Right atrium auricular region (tissue), 2 donors: ENCODE data around the gene CDC42EP1. TPM values are rescaled to one million over a fixed set of nuclear protein-coding genes. Genes with fewer than 3 reads are reported as not detected.

Experiments
- DNase-seq: peaks from one replicate; pipeline ENCODE4 v3.0.0-alpha.2; 2019; ENCODE audit warnings: low spot score
- H3K27ac ChIP-seq, 2 donors: fragments of 200-600 bp; sonication (generic); 1 replicate in 1 of 2; 2 replicates in 1 of 2; pipeline ENCODE4 v1.5.1; 2016 to 2019
- H3K27me3 ChIP-seq, 2 donors: fragments of 200-600 bp; sonication (generic); one replicate each; pipeline versions ENCODE4 v1.5.1 to v1.6.0; 2017 to 2019
- H3K36me3 ChIP-seq: fragments of 200-600 bp; sonication (generic); one replicate; pipeline ENCODE4 v1.5.1; 2016
- H3K4me1 ChIP-seq, 2 donors: fragments of 200-600 bp; sonication (generic); one replicate each; pipeline versions ENCODE4 v1.5.1 to v1.6.0; 2017 to 2019
- H3K4me3 ChIP-seq, 2 donors: fragments of 200-600 bp; sonication (generic); 1 replicate in 1 of 2; 2 replicates in 1 of 2; pipeline ENCODE4 v1.5.1; 2017 to 2019; ENCODE audit warnings: mild to moderate bottlenecking in 1 of 2, moderate library complexity in 1 of 2
- H3K9me3 ChIP-seq, 2 donors: fragments of 200-600 bp; sonication (generic); one replicate each; pipeline ENCODE4 v1.5.1; 2019
- total RNA-seq, 2 donors: library from RNA; depleted of rRNA; stranded (reverse); fragments of >200 nt; gene quantifications; one replicate each; pipeline ENCODE4 v1.1.0, GENCODE V29; 2016
- TF ChIP-seq, protein P1 (sequence below), 2 donors: fragments of 200-600 bp; sonication (generic); IDR thresholded peaks; one replicate each; pipeline ENCODE4 v1.5.1; 2019; ENCODE audit warnings: antibody characterized with exemption in 2 of 2

Gene CDC42EP1
- total RNA-seq, 2 donors from 2014 or later, result 20.7 to 34.8 TPM

DNA sequence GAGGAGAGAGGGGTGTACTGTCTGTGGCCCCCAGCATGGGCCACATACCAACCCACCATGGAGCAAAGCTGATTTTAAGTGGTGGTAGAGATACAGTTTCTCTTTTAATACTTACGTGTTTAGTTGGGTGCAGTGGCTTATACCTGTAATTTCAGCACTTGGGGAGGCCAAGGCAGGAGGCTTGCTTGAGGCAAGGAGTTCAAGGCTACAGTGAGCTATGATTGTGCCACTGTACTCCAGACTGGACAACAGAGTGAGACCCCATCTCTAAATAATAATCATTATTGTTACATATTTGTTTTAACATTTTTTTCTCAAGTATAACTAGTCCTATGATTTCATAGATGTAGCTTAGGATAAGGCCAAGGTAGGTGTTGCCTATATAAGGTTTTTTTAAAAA lies 57.2 kb downstream of the CDC42EP1 start:
- no peaks in the 10 kb centered on the region for H3K27me3 ChIP-seq
- no peaks in the 10 kb centered on the region for H3K9me3 ChIP-seq
- DNase-seq, result no peak
- H3K27ac ChIP-seq, result no peak overlapping the region
- no peak overlapping the region for H3K4me3 ChIP-seq
- H3K36me3 ChIP-seq, result peaks cover 49% of the 10 kb centered on the region
- TF ChIP-seq, protein P1, sequence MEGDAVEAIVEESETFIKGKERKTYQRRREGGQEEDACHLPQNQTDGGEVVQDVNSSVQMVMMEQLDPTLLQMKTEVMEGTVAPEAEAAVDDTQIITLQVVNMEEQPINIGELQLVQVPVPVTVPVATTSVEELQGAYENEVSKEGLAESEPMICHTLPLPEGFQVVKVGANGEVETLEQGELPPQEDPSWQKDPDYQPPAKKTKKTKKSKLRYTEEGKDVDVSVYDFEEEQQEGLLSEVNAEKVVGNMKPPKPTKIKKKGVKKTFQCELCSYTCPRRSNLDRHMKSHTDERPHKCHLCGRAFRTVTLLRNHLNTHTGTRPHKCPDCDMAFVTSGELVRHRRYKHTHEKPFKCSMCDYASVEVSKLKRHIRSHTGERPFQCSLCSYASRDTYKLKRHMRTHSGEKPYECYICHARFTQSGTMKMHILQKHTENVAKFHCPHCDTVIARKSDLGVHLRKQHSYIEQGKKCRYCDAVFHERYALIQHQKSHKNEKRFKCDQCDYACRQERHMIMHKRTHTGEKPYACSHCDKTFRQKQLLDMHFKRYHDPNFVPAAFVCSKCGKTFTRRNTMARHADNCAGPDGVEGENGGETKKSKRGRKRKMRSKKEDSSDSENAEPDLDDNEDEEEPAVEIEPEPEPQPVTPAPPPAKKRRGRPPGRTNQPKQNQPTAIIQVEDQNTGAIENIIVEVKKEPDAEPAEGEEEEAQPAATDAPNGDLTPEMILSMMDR (IDR thresholded peaks at IDR 0.05), result no peak
- no peaks in the 10 kb centered on the region for H3K4me1 ChIP-seq

DNA sequence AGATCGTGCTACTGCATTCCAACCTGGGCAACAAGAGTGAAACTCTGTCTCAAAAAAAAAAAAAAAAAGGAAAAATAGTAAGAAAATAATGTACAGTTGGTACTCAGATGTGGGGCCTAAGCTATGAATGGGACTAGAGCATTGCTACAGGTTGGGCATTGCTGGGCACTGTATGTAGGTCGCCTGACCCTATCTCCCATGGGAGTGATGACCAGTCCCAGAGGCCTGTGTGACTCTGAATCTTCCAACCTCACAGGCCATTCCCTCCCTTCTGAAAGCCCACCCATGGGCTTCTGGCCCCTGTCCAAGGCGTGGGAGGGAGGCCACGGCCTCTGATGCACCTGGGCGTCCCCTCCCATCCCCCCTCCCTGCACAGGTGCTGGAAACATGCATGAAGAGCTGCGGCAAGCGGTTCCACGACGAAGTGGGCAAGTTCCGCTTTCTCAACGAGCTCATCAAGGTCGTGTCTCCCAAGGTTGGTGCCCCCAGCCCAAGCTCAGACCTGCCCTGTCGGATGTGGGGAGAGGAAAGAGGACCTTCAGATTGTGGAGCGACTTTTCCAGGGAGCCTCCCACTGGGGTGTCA lies 57.9 kb downstream of the CDC42EP1 start:
- Histone ChIP-seq H3K36me3 (peaks cover 56% of the 10 kb centered on the region), H3K27me3 (no peaks in the 10 kb centered on the region), H3K4me3 (no peak overlapping the region), H3K9me3 (no peaks in the 10 kb centered on the region), H3K27ac (no peak overlapping the region), H3K4me1 (no peaks in the 10 kb centered on the region)
- DNase-seq, result no peak
- TF ChIP-seq, protein P1 (IDR thresholded peaks at IDR 0.05), result no peak

DNA sequence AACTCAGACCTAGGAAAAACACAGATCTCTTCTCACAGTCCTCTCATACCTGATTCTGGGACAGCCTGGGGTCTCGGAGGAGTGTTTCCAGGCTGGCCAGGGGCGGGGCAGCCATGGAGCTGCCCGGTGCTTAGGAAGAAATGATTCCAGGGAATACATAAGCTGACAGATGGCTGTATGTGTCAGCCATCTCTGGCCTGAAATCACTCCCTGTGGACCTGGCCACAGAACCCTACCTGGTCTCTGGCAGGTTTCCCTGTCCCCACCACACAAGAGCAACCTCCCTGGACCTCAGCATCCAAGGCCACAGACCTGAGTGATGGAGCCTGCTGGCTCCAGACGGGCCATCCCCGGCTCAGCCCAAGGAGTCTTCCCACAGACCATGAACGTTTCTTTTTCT lies 58.4 kb downstream of the CDC42EP1 start:
- TF ChIP-seq, protein P1 (IDR thresholded peaks at IDR 0.05), result no peak
- H3K4me3 ChIP-seq, result no peak overlapping the region
- peaks cover 0 to 1% of the 10 kb centered on the region in 2 donors for H3K4me1 ChIP-seq
- peaks cover 59% of the 10 kb centered on the region for H3K36me3 ChIP-seq
- no peak for DNase-seq
- no peaks in the 10 kb centered on the region for H3K9me3 ChIP-seq
- no peaks in the 10 kb centered on the region for H3K27me3 ChIP-seq
- H3K27ac ChIP-seq, result no peak overlapping the region

Other genes starting within 250 kb of the CDC42EP1 start
- not detected for gene ELFN2, start 133.0 kb upstream of the CDC42EP1 start, total RNA-seq
- 10 to 100 TPM in 1 of 2 donors, 1 to 10 TPM in 1; 9.9 to 19.5 TPM for gene MFNG, start 74.1 kb upstream of the CDC42EP1 start, total RNA-seq
- 1 to 10 TPM; 4.2 to 5.8 TPM for gene CARD10, start 41.1 kb upstream of the CDC42EP1 start, total RNA-seq
- gene LGALS2, start 19.6 kb downstream of the CDC42EP1 start, total RNA-seq, result not detected
- gene GGA1, start 48.4 kb downstream of the CDC42EP1 start, total RNA-seq, result 10 to 100 TPM; 17.7 to 29.0 TPM
- 1 to 10 TPM; 1.5 to 4.0 TPM for gene SH3BP1, start 79.2 kb downstream of the CDC42EP1 start, total RNA-seq
- 10 to 100 TPM; 15.7 to 32.0 TPM for gene PDXP, start 98.2 kb downstream of the CDC42EP1 start, total RNA-seq
- gene LGALS1, start 115.2 kb downstream of the CDC42EP1 start, total RNA-seq, result 1,000 to 10,000 TPM in 1 of 2 donors, 100 to 1,000 TPM in 1; 584 to 1,958 TPM
- gene NOL12, start 125.9 kb downstream of the CDC42EP1 start, total RNA-seq, result 10 to 100 TPM; 17.8 to 24.7 TPM
- gene TRIOBP, start 136.6 kb downstream of the CDC42EP1 start, total RNA-seq, result 100 to 1,000 TPM; 108 to 118 TPM
- gene GCAT, start 247.5 kb downstream of the CDC42EP1 start, total RNA-seq, result 10 to 100 TPM; 15.7 to 34.2 TPM